ENCODE measurements around the gene DOCK9. TPM values are rescaled to one million over a fixed set of nuclear protein-coding genes. Genes with fewer than 3 reads are reported as not detected.

The DOCK9 gene
- total and polyA plus RNA-seq, 9 of the 15 experiments (the other 6 are each of a cell fraction or from before 2014, with no cell fraction given): 3.5 to 25.3 (median 16.7) TPM

DNA sequence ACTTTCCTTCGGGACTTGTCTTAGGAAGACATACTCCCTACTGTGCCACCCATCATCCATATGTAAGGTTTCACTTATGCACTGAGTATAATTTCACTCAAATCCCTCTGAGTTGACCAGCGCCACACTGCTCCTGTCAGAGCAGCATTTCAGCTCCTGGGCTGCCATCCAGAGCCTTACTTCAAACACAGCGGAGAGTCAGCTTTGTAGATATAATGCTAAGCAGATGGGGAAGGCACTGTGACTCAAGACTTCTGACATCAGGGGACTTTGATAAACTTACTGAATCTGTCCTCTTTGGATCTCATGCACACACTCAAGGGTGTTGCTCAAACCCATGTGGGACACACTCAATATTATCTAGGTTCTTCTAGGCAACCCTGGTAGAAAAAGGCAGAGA, 34.9 kb downstream of the DOCK9 start (continued):
- TF ChIP-seq, protein P1, sequence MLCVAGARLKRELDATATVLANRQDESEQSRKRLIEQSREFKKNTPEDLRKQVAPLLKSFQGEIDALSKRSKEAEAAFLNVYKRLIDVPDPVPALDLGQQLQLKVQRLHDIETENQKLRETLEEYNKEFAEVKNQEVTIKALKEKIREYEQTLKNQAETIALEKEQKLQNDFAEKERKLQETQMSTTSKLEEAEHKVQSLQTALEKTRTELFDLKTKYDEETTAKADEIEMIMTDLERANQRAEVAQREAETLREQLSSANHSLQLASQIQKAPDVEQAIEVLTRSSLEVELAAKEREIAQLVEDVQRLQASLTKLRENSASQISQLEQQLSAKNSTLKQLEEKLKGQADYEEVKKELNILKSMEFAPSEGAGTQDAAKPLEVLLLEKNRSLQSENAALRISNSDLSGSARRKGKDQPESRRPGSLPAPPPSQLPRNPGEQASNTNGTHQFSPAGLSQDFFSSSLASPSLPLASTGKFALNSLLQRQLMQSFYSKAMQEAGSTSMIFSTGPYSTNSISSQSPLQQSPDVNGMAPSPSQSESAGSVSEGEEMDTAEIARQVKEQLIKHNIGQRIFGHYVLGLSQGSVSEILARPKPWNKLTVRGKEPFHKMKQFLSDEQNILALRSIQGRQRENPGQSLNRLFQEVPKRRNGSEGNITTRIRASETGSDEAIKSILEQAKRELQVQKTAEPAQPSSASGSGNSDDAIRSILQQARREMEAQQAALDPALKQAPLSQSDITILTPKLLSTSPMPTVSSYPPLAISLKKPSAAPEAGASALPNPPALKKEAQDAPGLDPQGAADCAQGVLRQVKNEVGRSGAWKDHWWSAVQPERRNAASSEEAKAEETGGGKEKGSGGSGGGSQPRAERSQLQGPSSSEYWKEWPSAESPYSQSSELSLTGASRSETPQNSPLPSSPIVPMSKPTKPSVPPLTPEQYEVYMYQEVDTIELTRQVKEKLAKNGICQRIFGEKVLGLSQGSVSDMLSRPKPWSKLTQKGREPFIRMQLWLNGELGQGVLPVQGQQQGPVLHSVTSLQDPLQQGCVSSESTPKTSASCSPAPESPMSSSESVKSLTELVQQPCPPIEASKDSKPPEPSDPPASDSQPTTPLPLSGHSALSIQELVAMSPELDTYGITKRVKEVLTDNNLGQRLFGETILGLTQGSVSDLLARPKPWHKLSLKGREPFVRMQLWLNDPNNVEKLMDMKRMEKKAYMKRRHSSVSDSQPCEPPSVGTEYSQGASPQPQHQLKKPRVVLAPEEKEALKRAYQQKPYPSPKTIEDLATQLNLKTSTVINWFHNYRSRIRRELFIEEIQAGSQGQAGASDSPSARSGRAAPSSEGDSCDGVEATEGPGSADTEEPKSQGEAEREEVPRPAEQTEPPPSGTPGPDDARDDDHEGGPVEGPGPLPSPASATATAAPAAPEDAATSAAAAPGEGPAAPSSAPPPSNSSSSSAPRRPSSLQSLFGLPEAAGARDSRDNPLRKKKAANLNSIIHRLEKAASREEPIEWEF (CRISPR knock-in tag; IDR thresholded peaks at IDR 0.05): no peak
- TF ChIP-seq ZNF274 (IDR thresholded peaks at IDR 0.05; ENCODE audit: borderline replicate concordance, low read depth, low read length): no peak
- no peak for TF ChIP-seq RFX7 (CRISPR knock-in tag; IDR thresholded peaks at IDR 0.05)
- no peak for TF ChIP-seq CBFA2T2 (conservative IDR thresholded peaks at IDR 0.05)

DNA sequence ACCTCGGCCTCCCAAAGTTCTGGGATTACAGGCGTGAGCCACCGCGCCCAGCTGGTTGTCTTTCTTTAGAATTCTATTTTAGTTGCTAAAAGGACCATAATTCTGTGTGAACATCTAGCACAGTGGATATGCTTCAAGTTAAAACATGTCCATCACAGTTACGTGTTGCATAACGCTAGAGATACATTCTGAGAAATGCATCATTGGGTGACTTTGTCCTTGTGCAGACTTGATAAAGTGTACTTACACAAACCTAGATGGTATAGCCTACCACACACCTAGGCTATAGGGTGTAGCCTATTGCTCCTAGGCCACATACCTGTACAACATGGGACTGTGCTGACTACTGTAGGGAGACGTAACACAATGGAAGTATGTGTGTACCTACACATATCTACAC, 35.4 kb downstream of the DOCK9 start:
- Histone ChIP-seq H3K9me1 (ENCODE audit: control insufficient read depth, insufficient read depth, low read length) (no peaks in the 10 kb centered on the region), H3K4me1 (replicated peaks in 1 of 2; ENCODE audit: control insufficient read depth in 2 of 2, insufficient read depth in 2 of 2, low read length in 2 of 2) (peaks cover 0 to 11% of the 10 kb centered on the region in 2 experiments; a peak in 2 of 5 replicates), H2AFZ (ENCODE audit: low read depth, low read length) (no peak overlapping the region), H3K9me3 (replicated peaks; ENCODE audit: control insufficient read depth, insufficient read depth, low read depth, low read length) (no peaks in the 10 kb centered on the region), H3K4me3 (no peak overlapping the region), H3K36me3 (ENCODE audit: control insufficient read depth, insufficient read depth, low read length) (no peaks in the 10 kb centered on the region), H3K9ac (ENCODE audit: insufficient read depth in 1 of 2, low read depth in 2 of 2, low read length in 2 of 2) (no peak overlapping the region), H3K27ac (ENCODE audit: extremely low read depth, low read depth, low read length) (no peak overlapping the region), H3K4me2 (ENCODE audit: insufficient read depth, low read length) (no peak overlapping the region), H4K20me1 (replicated peaks; ENCODE audit: control insufficient read depth, insufficient read depth, low read length) (no peaks in the 10 kb centered on the region), H3K79me2 (ENCODE audit: control insufficient read depth, insufficient read depth, low read length) (no peaks in the 10 kb centered on the region), H3K27me3 (ENCODE audit: control insufficient read depth in 2 of 2, insufficient read depth in 2 of 2, low read length in 2 of 2) (no peaks in the 10 kb centered on the region)
- CTCF ChIA-PET (ENCODE audit: low intra/inter-chr PET ratio): no interaction called here
- POLR2A ChIA-PET: interaction anchor here (0.7 kb wide), 1 partner anchor 8 kb away, joined by 3 read pairs; no protein-coding TSS in a partner anchor
- DNase-seq (ENCODE audit: extremely low read depth in 1 of 4, low spot score in 3 of 4): no peak
- no TSS peak for BruUV-seq (replicated peaks)
- no peak for ATAC-seq
- intact Hi-C loops (cut with micrococcal nuclease): no loop called here
- in situ Hi-C loops (cut with MboI): no loop called here
- WGBS (ENCODE audit: insufficient coverage, low coverage, missing lambda C conversion rate): 98% methylated on average over 7 of the region's 7 CpGs
- no peak for FAIRE-seq
- TF ChIP-seq HSF4 (CRISPR knock-in tag; IDR thresholded peaks at IDR 0.05; ENCODE audit: borderline replicate concordance) (no peak), SRSF7 (optimal IDR thresholded peaks at IDR 0.05; ENCODE audit: low read depth, low read length) (no peak), ZFP1 (CRISPR knock-in tag; IDR thresholded peaks at IDR 0.05) (no peak), ZNF76 (CRISPR knock-in tag; IDR thresholded peaks at IDR 0.05; ENCODE audit: borderline replicate concordance) (no peak), OTX1 (CRISPR knock-in tag; IDR thresholded peaks at IDR 0.05) (no peak), NUFIP1 (IDR thresholded peaks at IDR 0.05; ENCODE audit: partially characterized antibody) (no peak), TSC22D4 (tag; IDR thresholded peaks at IDR 0.05) (no peak)
- TF ChIP-seq, protein P2, sequence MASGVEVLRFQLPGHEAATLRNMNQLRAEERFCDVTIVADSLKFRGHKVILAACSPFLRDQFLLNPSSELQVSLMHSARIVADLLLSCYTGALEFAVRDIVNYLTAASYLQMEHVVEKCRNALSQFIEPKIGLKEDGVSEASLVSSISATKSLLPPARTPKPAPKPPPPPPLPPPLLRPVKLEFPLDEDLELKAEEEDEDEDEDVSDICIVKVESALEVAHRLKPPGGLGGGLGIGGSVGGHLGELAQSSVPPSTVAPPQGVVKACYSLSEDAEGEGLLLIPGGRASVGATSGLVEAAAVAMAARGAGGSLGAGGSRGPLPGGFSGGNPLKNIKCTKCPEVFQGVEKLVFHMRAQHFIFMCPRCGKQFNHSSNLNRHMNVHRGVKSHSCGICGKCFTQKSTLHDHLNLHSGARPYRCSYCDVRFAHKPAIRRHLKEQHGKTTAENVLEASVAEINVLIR (CRISPR knock-in tag; IDR thresholded peaks at IDR 0.05): no peak
- TF ChIP-seq, protein P3, sequence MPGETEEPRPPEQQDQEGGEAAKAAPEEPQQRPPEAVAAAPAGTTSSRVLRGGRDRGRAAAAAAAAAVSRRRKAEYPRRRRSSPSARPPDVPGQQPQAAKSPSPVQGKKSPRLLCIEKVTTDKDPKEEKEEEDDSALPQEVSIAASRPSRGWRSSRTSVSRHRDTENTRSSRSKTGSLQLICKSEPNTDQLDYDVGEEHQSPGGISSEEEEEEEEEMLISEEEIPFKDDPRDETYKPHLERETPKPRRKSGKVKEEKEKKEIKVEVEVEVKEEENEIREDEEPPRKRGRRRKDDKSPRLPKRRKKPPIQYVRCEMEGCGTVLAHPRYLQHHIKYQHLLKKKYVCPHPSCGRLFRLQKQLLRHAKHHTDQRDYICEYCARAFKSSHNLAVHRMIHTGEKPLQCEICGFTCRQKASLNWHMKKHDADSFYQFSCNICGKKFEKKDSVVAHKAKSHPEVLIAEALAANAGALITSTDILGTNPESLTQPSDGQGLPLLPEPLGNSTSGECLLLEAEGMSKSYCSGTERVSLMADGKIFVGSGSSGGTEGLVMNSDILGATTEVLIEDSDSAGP (CRISPR knock-in tag; IDR thresholded peaks at IDR 0.05): no peak

Measured in K562 (cell line).